SK-N-SH (cell line): ENCODE measurements around the gene SIRPA. TPM values are rescaled to one million over a fixed set of nuclear protein-coding genes. Genes with fewer than 3 reads are reported as not detected.

ENCODE experiments used
- CTCF ChIA-PET: fragments of 300-600, 350-600 bp; formaldehyde crosslinking; extraction: SDS; loops from one replicate; lab custom pipeline; 2021; lab: Yijun Ruan, JAX
- POLR2A ChIA-PET: fragments of 350-600 bp; sonication (Branson Sonifier 250); formaldehyde crosslinking; extraction: SDS; loops from one replicate; lab custom pipeline; 2020; ENCODE audit warnings: antibody characterized with exemption, inconsistent platforms; lab: Yijun Ruan, JAX
- DNase-seq: peaks from one replicate; pipeline ENCODE4 v3.0.0; 2012
- H2AFZ ChIP-seq: fragments of 200-600 bp; sonication (generic); 2 replicates; pipeline ENCODE4 v1.8.1; 2016; ENCODE audit warnings: antibody characterized with exemption, mild to moderate bottlenecking, low read depth
- H3F3A ChIP-seq: fragments of 200-600 bp; sonication (generic); replicated peaks from 2 replicates; pipeline ENCODE3; 2016; ENCODE audit warnings: antibody characterized with exemption, mild to moderate bottlenecking; ENCODE audit not compliant: insufficient read depth
- H3K27ac ChIP-seq, 2 experiments: fragments of 200-500 bp in 1 of 2; fragments of 200-600 bp in 1 of 2; sonication (Bioruptor generic) in 1 of 2; sonication (generic), shearing (Covaris generic) in 1 of 2; 2 replicates each; pipeline versions ENCODE4 v1.5.1 to v1.6.1; 2014 to 2016; ENCODE audit warnings: low read depth in 2 of 2, inconsistent platforms in 1 of 2, low read length in 1 of 2, mild to moderate bottlenecking in 1 of 2, mixed read lengths in 1 of 2
- H3K27me3 ChIP-seq: fragments of 200-600 bp; sonication (generic), shearing (Covaris generic); 2 replicates; pipeline ENCODE4 v1.6.1; 2016; ENCODE audit warnings: mixed run types; ENCODE audit not compliant: insufficient read depth
- H3K36me3 ChIP-seq, 2 experiments: fragments of 200-500 bp in 1 of 2; fragments of 200-600 bp in 1 of 2; sonication (Bioruptor generic) in 1 of 2; sonication (generic) in 1 of 2; replicated peaks in 1 of 2; 2 replicates each; pipeline versions ENCODE3 to v1.5.1; 2014 to 2016; ENCODE audit warnings: low read length in 1 of 2, mild to moderate bottlenecking in 1 of 2; ENCODE audit not compliant: insufficient read depth in 2 of 2, control insufficient read depth in 1 of 2
- H3K4me1 ChIP-seq, 2 experiments: fragments of 200-500 bp in 1 of 2; fragments of 200-600 bp in 1 of 2; sonication (Bioruptor generic) in 1 of 2; sonication (generic), shearing (Covaris generic) in 1 of 2; 2 replicates each; pipeline versions ENCODE4 v1.5.1 to v1.6.1; 2014 to 2016; ENCODE audit warnings: low read depth in 1 of 2, low read length in 1 of 2, mixed run types in 1 of 2; ENCODE audit not compliant: insufficient read depth in 2 of 2, control insufficient read depth in 1 of 2
- H3K4me2 ChIP-seq: fragments of 200-600 bp; sonication (generic), shearing (Covaris generic); 2 replicates; pipeline ENCODE4 v1.6.1; 2017; ENCODE audit warnings: mixed run types
- H3K4me3 ChIP-seq, 2 experiments: fragments of 200-500 bp in 1 of 2; fragments of 200-600 bp in 1 of 2; sonication (Bioruptor generic) in 1 of 2; sonication (generic), shearing (Covaris generic) in 1 of 2; 2 replicates each; pipeline versions ENCODE4 v1.5.1 to v1.8.1; 2014 to 2016; ENCODE audit warnings: low read depth in 2 of 2, inconsistent platforms in 1 of 2, low read length in 1 of 2, mild to moderate bottlenecking in 1 of 2, mixed read lengths in 1 of 2, moderate library complexity in 1 of 2
- H3K79me2 ChIP-seq: fragments of 200-600 bp; sonication (generic); 2 replicates; pipeline ENCODE4 v1.8.1; 2017; ENCODE audit warnings: mild to moderate bottlenecking; ENCODE audit not compliant: insufficient read depth
- H3K9ac ChIP-seq: fragments of 200-600 bp; sonication (generic); 2 replicates; pipeline ENCODE4 v1.6.1; 2017; ENCODE audit warnings: mixed run types
- H3K9me2 ChIP-seq: fragments of 200-600 bp; sonication (generic); 2 replicates; pipeline ENCODE4 v1.6.1; 2017; ENCODE audit warnings: mixed run types
- H3K9me3 ChIP-seq: fragments of 200-600 bp; sonication (generic); 2 replicates; pipeline ENCODE4 v1.6.1; 2017; ENCODE audit warnings: mixed run types, mild to moderate bottlenecking, moderate library complexity
- H4K20me1 ChIP-seq: fragments of 200-600 bp; sonication (generic); 2 replicates; pipeline ENCODE4 v1.6.1; 2017; ENCODE audit warnings: mild to moderate bottlenecking, mixed run types; ENCODE audit not compliant: insufficient read depth
- CHD2 ChIP-seq: fragments of 150-350 bp; IDR thresholded peaks from 2 replicates; pipeline ENCODE4 v1.6.1; 2018; ENCODE audit warnings: low read length; ENCODE audit not compliant: partially characterized antibody
- ELF1 ChIP-seq: IDR thresholded peaks from 2 replicates; pipeline ENCODE4 v1.4.0; 2012
- EP300 ChIP-seq, 2 experiments: IDR thresholded peaks; 2 replicates each; pipeline versions ENCODE4 v1.4.0 to v1.6.1; 2012; ENCODE audit warnings: borderline replicate concordance in 1 of 2, low read depth in 1 of 2, low read length in 1 of 2
- EZH2phosphoT487 ChIP-seq: fragments of 200-600 bp; sonication (generic); IDR thresholded peaks from 2 replicates; pipeline ENCODE4 v1.6.1; 2017; ENCODE audit warnings: low read depth, mixed run types, mild to moderate bottlenecking, antibody characterized with exemption, moderate library complexity, borderline replicate concordance
- FOSL2 ChIP-seq: IDR thresholded peaks from 2 replicates; pipeline ENCODE4 v1.4.0; 2012; ENCODE audit warnings: low read depth, mild to moderate bottlenecking, moderate library complexity, borderline replicate concordance
- FOXM1 ChIP-seq: IDR thresholded peaks from 2 replicates; pipeline ENCODE4 v1.4.0; 2012; ENCODE audit warnings: low read depth, mild to moderate bottlenecking
- JUND ChIP-seq: IDR thresholded peaks from 2 replicates; pipeline ENCODE4 v1.4.0; 2012
- MEF2A ChIP-seq: IDR thresholded peaks from 2 replicates; pipeline ENCODE4 v1.4.0; 2012; ENCODE audit warnings: low read depth, borderline replicate concordance
- RAD21 ChIP-seq: IDR thresholded peaks from 2 replicates; pipeline ENCODE4 v1.6.1; 2012; ENCODE audit warnings: mild to moderate bottlenecking, low read length
- RCOR1 ChIP-seq: fragments of 150-350 bp; IDR thresholded peaks from 2 replicates; pipeline ENCODE4 v1.6.1; 2017; ENCODE audit warnings: antibody characterized with exemption, low read length
- RFX5 ChIP-seq: IDR thresholded peaks from 2 replicates; pipeline ENCODE4 v1.6.1; 2012; ENCODE audit warnings: mild to moderate bottlenecking, improper control_type of control experiment, low read length
- SIN3A ChIP-seq: IDR thresholded peaks from 2 replicates; pipeline ENCODE4 v1.6.1; 2012; ENCODE audit warnings: low read depth, mild to moderate bottlenecking, low read length, moderate library complexity, borderline replicate concordance
- SMC3 ChIP-seq: IDR thresholded peaks from 2 replicates; pipeline ENCODE4 v1.6.1; 2012; ENCODE audit warnings: low read depth, low read length, improper control_type of control experiment
- TAF1 ChIP-seq: IDR thresholded peaks from 2 replicates; pipeline ENCODE4 v1.6.1; 2012; ENCODE audit warnings: low read depth, mild to moderate bottlenecking, low read length, moderate library complexity, borderline replicate concordance
- TEAD4 ChIP-seq: IDR thresholded peaks from 2 replicates; pipeline ENCODE4 v1.4.0; 2012; ENCODE audit warnings: mild to moderate bottlenecking, borderline replicate concordance; ENCODE audit not compliant: insufficient read depth
- YY1 ChIP-seq: IDR thresholded peaks from 2 replicates; pipeline ENCODE4 v1.4.0; 2012; ENCODE audit warnings: low read depth, mild to moderate bottlenecking
- WGBS: methylation state at CpG from one replicate; pipeline ENCODE4 v1.1.6; 2017; ENCODE audit warnings: low lambda C conversion rate; 5-methylcytosine and 5-hydroxymethylcytosine counted together
- polyA plus RNA-seq, 3 experiments: library from polyadenylated mRNA; depleted of rRNA; stranded (reverse); fragments of >200 nt; gene quantifications; 2 replicates each; pipeline ENCODE4 v1.2.3, GENCODE V29; 2012
- TF ChIP-seq, protein P1 (sequence below): fragments of 150-350 bp; IDR thresholded peaks from 2 replicates; pipeline ENCODE4 v1.6.1; 2017; ENCODE audit warnings: antibody characterized with exemption, low read length, low read depth, borderline replicate concordance
- TF ChIP-seq, protein P2 (sequence below): IDR thresholded peaks from 2 replicates; pipeline ENCODE4 v1.4.0; 2012; ENCODE audit warnings: low read depth, borderline replicate concordance
- TF ChIP-seq, protein P3 (sequence below): IDR thresholded peaks from 2 replicates; pipeline ENCODE4 v1.4.0; 2012; ENCODE audit warnings: low read depth
- TF ChIP-seq, protein P4 (sequence below): IDR thresholded peaks from 2 replicates; pipeline ENCODE4; 2012

Gene SIRPA
- polyA plus RNA-seq, 1 of the 3 experiments (the other 2 are of a cell fraction): 9.1 TPM

DNA sequence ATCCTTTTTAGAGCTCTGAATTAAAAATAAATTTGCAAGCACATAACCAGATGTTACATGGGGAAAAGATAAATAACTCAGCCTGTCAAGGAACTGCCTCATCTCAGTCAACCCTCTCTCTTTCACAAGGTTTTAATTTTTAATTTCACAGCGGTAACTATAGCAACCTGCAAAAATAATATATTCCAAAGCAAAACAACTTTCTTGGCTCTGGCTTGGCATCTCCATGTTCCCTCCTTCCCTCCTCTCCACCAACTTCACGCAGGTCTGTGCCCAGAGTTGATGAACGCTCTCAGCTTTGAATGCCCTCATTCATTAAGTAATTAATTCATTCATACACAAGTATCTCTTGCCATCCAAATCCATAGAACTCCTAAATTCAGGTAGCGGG lies 32.5 kb upstream of the SIRPA start:
- Histone ChIP-seq H4K20me1 (no peaks in the 10 kb centered on the region), H3K9me2 (no peaks in the 10 kb centered on the region), H3F3A (no peaks in the 10 kb centered on the region), H3K79me2 (no peaks in the 10 kb centered on the region), H2AFZ (no peak overlapping the region), H3K4me2 (no peak overlapping the region), H3K27me3 (no peaks in the 10 kb centered on the region), H3K9me3 (no peaks in the 10 kb centered on the region), H3K36me3 (no peaks in the 10 kb centered on the region), H3K27ac (no peak overlapping the region), H3K9ac (no peak overlapping the region), H3K4me1 (peaks cover 4 to 6% of the 10 kb centered on the region in 2 experiments; a peak in 2 of 4 replicates), H3K4me3 (no peak overlapping the region)
- DNase-seq: no peak
- 90% methylated on average over 4 of the region's 4 CpGs for WGBS
- ChIA-PET POLR2A (no interaction called here), CTCF (interaction anchor here (0.8 kb wide), 1 partner anchor 13 kb away, joined by 3 read pairs; no protein-coding TSS in a partner anchor)
- no peak for TF ChIP-seq SMC3

DNA sequence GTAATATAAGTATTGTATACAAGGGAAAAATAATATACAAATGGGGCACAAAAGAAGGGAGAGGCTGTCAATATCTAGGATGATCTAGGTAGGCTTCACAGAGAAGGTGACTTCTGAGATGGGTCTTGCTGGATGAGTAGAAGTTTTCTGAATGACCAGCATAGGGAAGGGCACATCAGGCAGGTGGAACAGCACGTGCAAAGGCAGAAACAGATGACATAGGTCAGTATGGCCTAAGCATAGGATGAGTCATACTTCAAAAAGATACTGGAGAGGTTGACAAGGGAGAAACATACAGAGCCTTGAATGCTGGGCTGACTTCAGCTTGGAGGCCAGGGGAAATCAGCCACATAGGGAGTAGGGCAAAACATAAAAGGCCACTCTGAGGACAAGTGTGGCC lies 31.9 kb upstream of the SIRPA start:
- DNase-seq: no peak
- Histone ChIP-seq H3F3A (no peaks in the 10 kb centered on the region), H4K20me1 (no peaks in the 10 kb centered on the region), H3K9me2 (no peaks in the 10 kb centered on the region), H3K27ac (no peak overlapping the region), H3K4me2 (no peak overlapping the region), H3K4me3 (no peak overlapping the region), H3K36me3 (no peaks in the 10 kb centered on the region), H3K27me3 (no peaks in the 10 kb centered on the region), H3K79me2 (no peaks in the 10 kb centered on the region), H2AFZ (no peak overlapping the region), H3K9ac (no peak overlapping the region), H3K9me3 (no peaks in the 10 kb centered on the region), H3K4me1 (peaks cover 4 to 6% of the 10 kb centered on the region in 2 experiments; a peak in 2 of 4 replicates)
- 36% methylated on average over 1 of the region's 1 CpG for WGBS
- ChIA-PET CTCF (no interaction called here), POLR2A (no interaction called here)
- TF ChIP-seq SMC3 (no peak), YY1 (no peak), FOXM1 (no peak), TEAD4 (no peak), JUND (no peak), MEF2A (no peak), FOSL2 (no peak), ELF1 (no peak), RFX5 (no peak), CHD2 (no peak), TAF1 (no peak), EP300 (IDR thresholded peaks at IDR 0.05; ENCODE audit: borderline replicate concordance in 1 of 2, low read depth in 1 of 2, low read length in 1 of 2) (no peak), RAD21 (no peak), EZH2phosphoT487 (no peak), RCOR1 (no peak), SIN3A (no peak)
- TF ChIP-seq, protein P1, sequence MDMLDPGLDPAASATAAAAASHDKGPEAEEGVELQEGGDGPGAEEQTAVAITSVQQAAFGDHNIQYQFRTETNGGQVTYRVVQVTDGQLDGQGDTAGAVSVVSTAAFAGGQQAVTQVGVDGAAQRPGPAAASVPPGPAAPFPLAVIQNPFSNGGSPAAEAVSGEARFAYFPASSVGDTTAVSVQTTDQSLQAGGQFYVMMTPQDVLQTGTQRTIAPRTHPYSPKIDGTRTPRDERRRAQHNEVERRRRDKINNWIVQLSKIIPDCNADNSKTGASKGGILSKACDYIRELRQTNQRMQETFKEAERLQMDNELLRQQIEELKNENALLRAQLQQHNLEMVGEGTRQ: no peak
- TF ChIP-seq, protein P2, sequence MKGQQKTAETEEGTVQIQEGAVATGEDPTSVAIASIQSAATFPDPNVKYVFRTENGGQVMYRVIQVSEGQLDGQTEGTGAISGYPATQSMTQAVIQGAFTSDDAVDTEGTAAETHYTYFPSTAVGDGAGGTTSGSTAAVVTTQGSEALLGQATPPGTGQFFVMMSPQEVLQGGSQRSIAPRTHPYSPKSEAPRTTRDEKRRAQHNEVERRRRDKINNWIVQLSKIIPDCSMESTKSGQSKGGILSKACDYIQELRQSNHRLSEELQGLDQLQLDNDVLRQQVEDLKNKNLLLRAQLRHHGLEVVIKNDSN: no peak
- TF ChIP-seq, protein P3, sequence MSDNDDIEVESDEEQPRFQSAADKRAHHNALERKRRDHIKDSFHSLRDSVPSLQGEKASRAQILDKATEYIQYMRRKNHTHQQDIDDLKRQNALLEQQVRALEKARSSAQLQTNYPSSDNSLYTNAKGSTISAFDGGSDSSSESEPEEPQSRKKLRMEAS: no peak
- TF ChIP-seq, protein P4, sequence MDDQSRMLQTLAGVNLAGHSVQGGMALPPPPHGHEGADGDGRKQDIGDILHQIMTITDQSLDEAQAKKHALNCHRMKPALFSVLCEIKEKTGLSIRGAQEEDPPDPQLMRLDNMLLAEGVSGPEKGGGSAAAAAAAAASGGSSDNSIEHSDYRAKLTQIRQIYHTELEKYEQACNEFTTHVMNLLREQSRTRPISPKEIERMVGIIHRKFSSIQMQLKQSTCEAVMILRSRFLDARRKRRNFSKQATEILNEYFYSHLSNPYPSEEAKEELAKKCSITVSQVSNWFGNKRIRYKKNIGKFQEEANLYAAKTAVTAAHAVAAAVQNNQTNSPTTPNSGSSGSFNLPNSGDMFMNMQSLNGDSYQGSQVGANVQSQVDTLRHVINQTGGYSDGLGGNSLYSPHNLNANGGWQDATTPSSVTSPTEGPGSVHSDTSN: no peak
